ENCODE measurements around the gene NAA60. TPM values are rescaled to one million over a fixed set of nuclear protein-coding genes. Genes with fewer than 3 reads are reported as not detected.

The NAA60 gene
- total and polyA plus RNA-seq, 2 experiments from 2014 or later, result 47.2 to 82.4 TPM

GRCh38 chr16:3460121-3460520 lies 16.6 kb downstream of the NAA60 start:
- H3K4me3 ChIP-seq, result no peak overlapping the region
- H4K20me1 ChIP-seq (ENCODE audit: insufficient read depth, poor library complexity, severe bottlenecking), result peaks cover 58% of the 10 kb centered on the region
- TF ChIP-seq EZH2 (IDR thresholded peaks at IDR 0.05; ENCODE audit: borderline replicate concordance) (no peak), CTCF (IDR thresholded peaks at IDR 0.05; ENCODE audit: poor library complexity) (no peak), EZH2phosphoT487 (IDR thresholded peaks at IDR 0.05; ENCODE audit: low read depth, severe bottlenecking, unreplicated experiment) (no peak)
- H2AFZ ChIP-seq, result no peak overlapping the region
- H3K4me1 ChIP-seq (ENCODE audit: insufficient read depth), result peaks cover 10% of the 10 kb centered on the region
- H3K27me3 ChIP-seq, result no peaks in the 10 kb centered on the region
- no peak for DNase-seq (ENCODE audit: low spot score)
- no peaks in the 10 kb centered on the region for H3K9me2 ChIP-seq (replicated peaks; ENCODE audit: insufficient read depth)
- H3K79me2 ChIP-seq, result peaks cover 72% of the 10 kb centered on the region
- H3K36me3 ChIP-seq (replicated peaks; ENCODE audit: insufficient read depth, low read depth), result no peaks in the 10 kb centered on the region
- no peaks in the 10 kb centered on the region for H3K9me3 ChIP-seq (ENCODE audit: low read depth)
- WGBS (ENCODE audit: low lambda C conversion rate, missing lambda C conversion rate), result 78% methylated on average over 7 of the region's 7 CpGs
- peak overlapping the region; percentile 98 for H3K27ac ChIP-seq
- peak overlapping the region; percentile 91 for H3K4me2 ChIP-seq

- H3K4me3 ChIP-seq, result no peak overlapping the region
- TF ChIP-seq CTCF (IDR thresholded peaks at IDR 0.05; ENCODE audit: poor library complexity) (no peak), EZH2phosphoT487 (IDR thresholded peaks at IDR 0.05; ENCODE audit: low read depth, severe bottlenecking, unreplicated experiment) (no peak), EZH2 (IDR thresholded peaks at IDR 0.05; ENCODE audit: borderline replicate concordance) (no peak)
- H2AFZ ChIP-seq, result no peak overlapping the region
- H3K36me3 ChIP-seq (replicated peaks; ENCODE audit: insufficient read depth, low read depth), result no peaks in the 10 kb centered on the region
- peak overlapping the region; percentile 91 for H3K4me2 ChIP-seq
- H3K9me2 ChIP-seq (replicated peaks; ENCODE audit: insufficient read depth), result no peaks in the 10 kb centered on the region
- H3K9me3 ChIP-seq (ENCODE audit: low read depth), result no peaks in the 10 kb centered on the region
- H3K27me3 ChIP-seq, result no peaks in the 10 kb centered on the region
- peak overlapping the region; percentile 29 for H3K27ac ChIP-seq
- no peak for DNase-seq (ENCODE audit: low spot score)
- peaks cover 77% of the 10 kb centered on the region for H3K79me2 ChIP-seq
- peaks cover 63% of the 10 kb centered on the region for H4K20me1 ChIP-seq (ENCODE audit: insufficient read depth, poor library complexity, severe bottlenecking)
- peaks cover 10% of the 10 kb centered on the region for H3K4me1 ChIP-seq (ENCODE audit: insufficient read depth)
- WGBS (ENCODE audit: low lambda C conversion rate, missing lambda C conversion rate), result 89% methylated on average over 8 of the region's 8 CpGs
Measured at GRCh38 chr16:3460585-3460984, 17.1 kb downstream of the NAA60 start.

- WGBS (ENCODE audit: low lambda C conversion rate, missing lambda C conversion rate), result 76% methylated on average over 8 of the region's 8 CpGs
- H3K4me1 ChIP-seq (ENCODE audit: insufficient read depth), result peaks cover 10% of the 10 kb centered on the region
- no peak for DNase-seq (ENCODE audit: low spot score)
- H3K36me3 ChIP-seq (replicated peaks; ENCODE audit: insufficient read depth, low read depth), result no peaks in the 10 kb centered on the region
- no peaks in the 10 kb centered on the region for H3K9me2 ChIP-seq (replicated peaks; ENCODE audit: insufficient read depth)
- no peak overlapping the region for H2AFZ ChIP-seq
- no peak for TF ChIP-seq EZH2phosphoT487 (IDR thresholded peaks at IDR 0.05; ENCODE audit: low read depth, severe bottlenecking, unreplicated experiment)
- H4K20me1 ChIP-seq (ENCODE audit: insufficient read depth, poor library complexity, severe bottlenecking), result peaks cover 69% of the 10 kb centered on the region
- H3K4me2 ChIP-seq, result no peak overlapping the region
- H3K27ac ChIP-seq, result peak overlapping the region; percentile 29
- no peaks in the 10 kb centered on the region for H3K27me3 ChIP-seq
- H3K4me3 ChIP-seq, result no peak overlapping the region
- H3K9me3 ChIP-seq (ENCODE audit: low read depth), result no peaks in the 10 kb centered on the region
- H3K79me2 ChIP-seq, result peaks cover 82% of the 10 kb centered on the region
Measured at GRCh38 chr16:3461151-3461550, 17.7 kb downstream of the NAA60 start.

GRCh38 chr16:3465301-3465700 lies 21.8 kb downstream of the NAA60 start:
- H3K4me1 ChIP-seq (ENCODE audit: insufficient read depth), result no peaks in the 10 kb centered on the region

More at GRCh38 chr16:3465301-3465700, 21.8 kb downstream of the NAA60 start:
- DNase-seq (ENCODE audit: low spot score), result no peak
- 96% methylated on average over 12 of the region's 12 CpGs for WGBS (ENCODE audit: low lambda C conversion rate, missing lambda C conversion rate)
- Histone ChIP-seq H3K9me2 (replicated peaks; ENCODE audit: insufficient read depth) (no peaks in the 10 kb centered on the region), H3K4me2 (no peak overlapping the region), H3K79me2 (peaks cover 100% of the 10 kb centered on the region), H3K36me3 (replicated peaks; ENCODE audit: insufficient read depth, low read depth) (no peaks in the 10 kb centered on the region), H3K27ac (no peak overlapping the region), H4K20me1 (ENCODE audit: insufficient read depth, poor library complexity, severe bottlenecking) (peaks cover 93% of the 10 kb centered on the region), H3K27me3 (no peaks in the 10 kb centered on the region), H2AFZ (no peak overlapping the region), H3K9me3 (ENCODE audit: low read depth) (no peaks in the 10 kb centered on the region), H3K4me3 (no peak overlapping the region)
- no peak for TF ChIP-seq CTCF (IDR thresholded peaks at IDR 0.05; ENCODE audit: poor library complexity)
- TF ChIP-seq EZH2phosphoT487 (IDR thresholded peaks at IDR 0.05; ENCODE audit: low read depth, severe bottlenecking, unreplicated experiment), result no peak
- no peak for TF ChIP-seq EZH2 (IDR thresholded peaks at IDR 0.05; ENCODE audit: borderline replicate concordance)

All from hepatocyte (in vitro differentiated cells).